Measurements from ENCODE around the gene DSG1. TPM values are rescaled to one million over a fixed set of nuclear protein-coding genes. Genes with fewer than 3 reads are reported as not detected.

DSG1 gene
- total and polyA plus RNA-seq, 5 donors from 2014 or later, result not detected

DNA sequence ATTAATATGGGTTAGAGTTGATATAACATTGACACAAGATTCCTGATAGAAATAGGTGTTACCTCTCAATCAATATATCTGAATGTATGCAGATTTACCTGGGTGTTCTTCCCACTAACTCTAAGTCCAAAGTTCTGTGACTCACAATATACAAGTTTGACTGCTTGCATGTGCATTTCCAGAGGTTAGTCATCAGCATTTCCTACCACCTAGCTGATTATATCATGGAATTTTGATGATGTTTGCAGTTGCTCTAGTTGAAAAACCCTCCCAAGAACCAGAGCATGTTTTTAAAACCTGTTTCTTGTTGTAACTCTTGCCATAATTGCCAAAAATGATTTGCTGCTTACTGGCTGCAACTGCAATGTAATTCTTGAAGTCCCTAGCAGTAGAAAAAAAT lies 15.0 kb upstream of the DSG1 start:
- peaks cover 0 to 6% (median 5%) of the 10 kb centered on the region in 7 donors for H3K9me3 Mint-ChIP-seq
- no peaks in the 10 kb centered on the region for H3K36me3 ChIP-seq (ENCODE audit: control insufficient read depth, insufficient read depth, low read length)
- no peaks in the 10 kb centered on the region for H3K36me3 Mint-ChIP-seq
- no peak overlapping the region for H3K27ac Mint-ChIP-seq
- H3K27ac ChIP-seq (ENCODE audit: insufficient read depth, low read length, poor library complexity, severe bottlenecking), result no peak overlapping the region
- DNase-seq (no peak), ATAC-seq (ENCODE audit: low read depth in 2 of 2) (no peak)
- H3K4me1 Mint-ChIP-seq, result no peaks in the 10 kb centered on the region
- H3K4me3 ChIP-seq (ENCODE audit: low read depth, low read length), result no peak overlapping the region
- H3K4me3 Mint-ChIP-seq, result no peak overlapping the region
- no peaks in the 10 kb centered on the region for H3K4me1 ChIP-seq (ENCODE audit: control insufficient read depth, insufficient read depth, low read length, poor library complexity, severe bottlenecking)
- H3K9me3 ChIP-seq (ENCODE audit: control insufficient read depth in 2 of 2, low read length in 2 of 2), result no peaks in the 10 kb centered on the region
- H3K27me3 Mint-ChIP-seq, result no peaks in the 10 kb centered on the region
- no peaks in the 10 kb centered on the region for H3K27me3 ChIP-seq (ENCODE audit: control insufficient read depth, insufficient read depth, low read length)

DNA sequence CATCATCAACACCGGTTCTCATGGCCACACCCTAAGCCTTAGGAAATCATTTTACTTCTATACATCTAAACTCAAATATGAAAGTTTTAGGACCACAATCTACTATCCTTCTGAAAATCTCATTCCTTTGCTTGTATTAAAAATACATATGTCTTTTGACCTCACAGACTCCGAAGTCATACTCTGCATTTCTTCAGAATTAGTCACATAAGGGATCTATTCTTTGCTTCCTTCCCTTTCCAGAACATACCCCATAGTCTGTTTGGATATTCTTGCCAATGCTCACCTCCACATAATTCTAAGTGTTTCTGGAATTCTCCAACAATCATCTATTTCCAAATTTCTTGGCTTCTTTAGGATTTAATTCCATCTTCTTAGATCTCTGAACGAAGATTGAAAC lies 14.2 kb upstream of the DSG1 start:
- Histone ChIP-seq H3K9me3 (ENCODE audit: control insufficient read depth in 2 of 2, low read length in 2 of 2) (no peaks in the 10 kb centered on the region), H3K27me3 (ENCODE audit: control insufficient read depth, insufficient read depth, low read length) (no peaks in the 10 kb centered on the region), H3K4me1 (ENCODE audit: control insufficient read depth, insufficient read depth, low read length, poor library complexity, severe bottlenecking) (no peaks in the 10 kb centered on the region), H3K36me3 (ENCODE audit: control insufficient read depth, insufficient read depth, low read length) (no peaks in the 10 kb centered on the region), H3K27ac (ENCODE audit: insufficient read depth, low read length, poor library complexity, severe bottlenecking) (no peak overlapping the region), H3K4me3 (ENCODE audit: low read depth, low read length) (no peak overlapping the region)
- Mint-ChIP-seq H3K27ac (no peak overlapping the region), H3K36me3 (no peaks in the 10 kb centered on the region), H3K4me3 (no peak overlapping the region), H3K4me1 (no peaks in the 10 kb centered on the region), H3K9me3 (peaks cover 0 to 5% (median 0%) of the 10 kb centered on the region in 7 donors), H3K27me3 (no peaks in the 10 kb centered on the region)
- DNase-seq (no peak), ATAC-seq (ENCODE audit: low read depth in 2 of 2) (no peak)

DNA sequence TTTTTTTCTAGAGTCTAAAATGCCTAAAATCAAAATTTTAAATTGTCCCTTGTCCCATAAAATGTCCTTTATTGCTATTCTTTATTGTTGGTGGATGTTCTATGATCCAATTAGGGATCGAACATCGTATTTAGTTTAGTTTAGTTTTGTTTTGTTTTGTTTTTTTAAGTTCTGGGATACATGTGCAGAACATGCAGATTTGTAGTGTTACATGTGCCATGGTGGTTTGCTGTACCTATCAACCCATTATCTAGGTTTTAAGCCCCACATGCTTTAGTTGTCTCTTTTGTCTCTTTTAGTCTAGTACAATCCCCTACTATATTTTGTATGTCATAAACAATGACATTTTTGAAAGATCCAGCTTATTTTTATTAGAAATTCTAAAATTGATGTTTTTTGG lies 8.8 kb upstream of the DSG1 start:
- Histone ChIP-seq H3K4me3 (ENCODE audit: low read depth, low read length) (no peak overlapping the region), H3K9me3 (ENCODE audit: control insufficient read depth in 2 of 2, low read length in 2 of 2) (peaks cover 0 to 5% of the 10 kb centered on the region in 2 experiments), H3K36me3 (ENCODE audit: control insufficient read depth, insufficient read depth, low read length) (no peaks in the 10 kb centered on the region), H3K27me3 (ENCODE audit: control insufficient read depth, insufficient read depth, low read length) (no peaks in the 10 kb centered on the region), H3K4me1 (ENCODE audit: control insufficient read depth, insufficient read depth, low read length, poor library complexity, severe bottlenecking) (no peaks in the 10 kb centered on the region), H3K27ac (ENCODE audit: insufficient read depth, low read length, poor library complexity, severe bottlenecking) (no peak overlapping the region)
- no peak overlapping the region for H3K27ac Mint-ChIP-seq
- H3K4me3 Mint-ChIP-seq, result no peak overlapping the region
- no peaks in the 10 kb centered on the region for H3K36me3 Mint-ChIP-seq
- DNase-seq (no peak), ATAC-seq (ENCODE audit: low read depth in 2 of 2) (no peak)
- peaks cover 2 to 10% (median 5%) of the 10 kb centered on the region in 7 donors for H3K9me3 Mint-ChIP-seq
- H3K4me1 Mint-ChIP-seq, result no peaks in the 10 kb centered on the region
- H3K27me3 Mint-ChIP-seq, result no peaks in the 10 kb centered on the region

DNA sequence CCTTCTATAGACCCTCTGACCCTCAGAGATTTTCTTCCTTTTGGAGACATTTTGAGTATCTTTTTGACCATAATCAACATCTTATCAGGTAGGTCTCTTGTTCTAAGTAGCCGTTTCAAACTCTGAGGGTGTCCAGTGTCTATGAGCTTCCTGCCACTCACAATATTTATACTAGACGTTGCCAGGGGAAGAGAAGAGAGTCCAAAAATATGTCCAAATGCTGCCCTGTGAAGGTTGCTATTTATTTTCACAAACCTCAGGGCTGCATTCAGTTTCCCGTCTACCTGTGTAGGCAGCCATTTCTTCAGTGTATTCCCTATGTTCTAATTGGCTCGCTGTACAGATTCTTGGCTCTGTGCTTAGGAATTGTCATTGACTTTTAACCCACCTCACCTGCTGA lies 986 bp upstream of the DSG1 start:
- H3K27ac Mint-ChIP-seq, result no peak overlapping the region
- Histone ChIP-seq H3K36me3 (ENCODE audit: control insufficient read depth, insufficient read depth, low read length) (no peaks in the 10 kb centered on the region), H3K4me3 (ENCODE audit: low read depth, low read length) (no peak overlapping the region), H3K27ac (ENCODE audit: insufficient read depth, low read length, poor library complexity, severe bottlenecking) (no peak overlapping the region), H3K9me3 (ENCODE audit: control insufficient read depth in 2 of 2, low read length in 2 of 2) (peaks cover 0 to 5% of the 10 kb centered on the region in 2 experiments), H3K27me3 (ENCODE audit: control insufficient read depth, insufficient read depth, low read length) (no peaks in the 10 kb centered on the region), H3K4me1 (ENCODE audit: control insufficient read depth, insufficient read depth, low read length, poor library complexity, severe bottlenecking) (no peaks in the 10 kb centered on the region)
- no peak for DNase-seq
- H3K27me3 Mint-ChIP-seq, result no peaks in the 10 kb centered on the region
- no peaks in the 10 kb centered on the region for H3K36me3 Mint-ChIP-seq
- H3K4me1 Mint-ChIP-seq, result no peaks in the 10 kb centered on the region
- peaks cover 0 to 13% (median 5%) of the 10 kb centered on the region in 7 donors for H3K9me3 Mint-ChIP-seq
- ATAC-seq (ENCODE audit: low read depth in 2 of 2), result no peak
- no peak overlapping the region for H3K4me3 Mint-ChIP-seq

DNA sequence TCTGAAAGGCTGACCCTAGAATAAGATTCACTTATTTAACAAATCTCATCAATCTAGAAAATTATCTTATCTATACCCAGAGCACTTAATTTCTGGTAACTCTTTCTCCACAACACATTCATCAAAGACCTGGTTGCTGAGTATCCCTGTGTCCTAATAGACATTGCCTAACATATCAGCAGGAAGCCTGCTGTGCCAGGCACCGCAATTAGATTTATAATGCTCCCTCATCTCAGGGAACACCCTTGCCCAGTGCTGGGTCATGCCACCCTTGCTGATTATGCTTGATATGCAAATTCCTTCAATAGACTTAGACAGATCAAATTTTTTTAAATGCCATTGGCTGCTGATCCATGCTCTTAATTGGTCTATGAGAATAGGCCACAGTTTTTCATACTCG lies 3.8 kb downstream of the DSG1 start:
- ATAC-seq (ENCODE audit: low read depth in 2 of 2) (no peak), DNase-seq (no peak)
- Mint-ChIP-seq H3K4me3 (no peak overlapping the region), H3K27ac (no peak overlapping the region), H3K36me3 (no peaks in the 10 kb centered on the region), H3K9me3 (peaks cover 0 to 22% (median 4%) of the 10 kb centered on the region in 7 donors), H3K27me3 (no peaks in the 10 kb centered on the region), H3K4me1 (no peaks in the 10 kb centered on the region)
- H3K36me3 ChIP-seq (ENCODE audit: control insufficient read depth, insufficient read depth, low read length), result no peaks in the 10 kb centered on the region
- no peaks in the 10 kb centered on the region for H3K27me3 ChIP-seq (ENCODE audit: control insufficient read depth, insufficient read depth, low read length)
- no peak overlapping the region for H3K27ac ChIP-seq (ENCODE audit: insufficient read depth, low read length, poor library complexity, severe bottlenecking)
- no peaks in the 10 kb centered on the region for H3K4me1 ChIP-seq (ENCODE audit: control insufficient read depth, insufficient read depth, low read length, poor library complexity, severe bottlenecking)
- no peak overlapping the region for H3K4me3 ChIP-seq (ENCODE audit: low read depth, low read length)
- no peaks in the 10 kb centered on the region for H3K9me3 ChIP-seq (ENCODE audit: control insufficient read depth in 2 of 2, low read length in 2 of 2)

DNA sequence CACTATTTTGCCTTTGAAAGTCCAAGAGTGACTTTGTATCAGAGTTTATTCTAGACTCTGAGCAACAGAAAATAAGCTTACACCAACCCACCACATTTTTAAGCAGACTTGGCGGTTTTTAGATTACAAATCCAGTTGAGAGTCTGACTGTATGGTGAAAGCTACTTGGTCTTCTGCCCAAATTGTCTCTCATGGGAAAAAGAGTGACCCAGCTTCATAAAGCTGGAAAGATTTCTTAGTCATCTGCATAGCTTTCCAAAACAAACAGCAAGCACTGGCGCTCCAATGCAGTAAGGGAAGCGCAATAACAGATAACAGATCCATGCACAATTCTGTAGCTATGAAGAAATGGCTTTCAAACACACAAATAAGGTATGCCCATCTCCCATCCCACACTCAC lies 7.1 kb downstream of the DSG1 start:
- ATAC-seq (ENCODE audit: low read depth in 2 of 2), result no peak
- Mint-ChIP-seq H3K4me1 (no peaks in the 10 kb centered on the region), H3K27me3 (no peaks in the 10 kb centered on the region)

DNA sequence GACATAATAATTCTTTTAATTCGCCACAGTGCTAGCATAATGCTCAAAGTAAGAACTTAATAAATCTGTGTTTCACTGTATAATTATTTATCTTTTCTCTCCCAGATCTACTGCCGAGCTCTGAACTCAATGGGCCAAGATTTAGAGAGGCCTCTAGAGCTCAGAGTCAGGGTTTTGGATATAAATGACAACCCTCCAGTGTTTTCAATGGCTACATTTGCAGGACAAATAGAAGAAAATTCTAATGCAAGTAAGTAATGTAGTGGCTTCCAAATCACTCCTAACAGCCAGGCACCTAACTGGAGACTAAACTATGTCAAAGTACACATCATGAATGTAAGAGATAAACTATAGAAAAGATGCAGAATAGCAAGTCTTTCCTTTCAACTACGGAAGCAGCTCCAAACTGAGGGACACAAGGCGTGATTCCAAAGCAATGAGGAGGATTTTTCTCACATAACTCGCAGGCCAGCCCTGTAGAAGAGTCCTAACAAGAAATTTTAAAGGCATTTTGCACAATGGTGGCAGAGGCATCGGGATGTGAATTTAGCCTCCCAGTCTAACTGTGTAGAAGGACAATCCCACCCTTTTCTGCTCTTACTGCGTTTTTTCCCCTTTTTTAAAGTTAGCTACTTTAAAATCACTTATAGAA lies 12.0 kb downstream of the DSG1 start:
- Mint-ChIP-seq H3K9me3 (peaks cover 0 to 8% (median 3%) of the 10 kb centered on the region in 7 donors), H3K27ac (no peak overlapping the region), H3K4me1 (no peaks in the 10 kb centered on the region), H3K4me3 (no peak overlapping the region), H3K27me3 (no peaks in the 10 kb centered on the region), H3K36me3 (no peaks in the 10 kb centered on the region)
- Histone ChIP-seq H3K27me3 (ENCODE audit: control insufficient read depth, insufficient read depth, low read length) (no peaks in the 10 kb centered on the region), H3K4me1 (ENCODE audit: control insufficient read depth, insufficient read depth, low read length, poor library complexity, severe bottlenecking) (no peaks in the 10 kb centered on the region), H3K36me3 (ENCODE audit: control insufficient read depth, insufficient read depth, low read length) (no peaks in the 10 kb centered on the region), H3K9me3 (ENCODE audit: control insufficient read depth in 2 of 2, low read length in 2 of 2) (no peaks in the 10 kb centered on the region), H3K4me3 (ENCODE audit: low read depth, low read length) (no peak overlapping the region), H3K27ac (ENCODE audit: insufficient read depth, low read length, poor library complexity, severe bottlenecking) (no peak overlapping the region)
- ATAC-seq (ENCODE audit: low read depth in 2 of 2) (no peak), DNase-seq (no peak)

More for the DNA sequence above, 7.1 kb downstream of the DSG1 start:
- H3K36me3 ChIP-seq (ENCODE audit: control insufficient read depth, insufficient read depth, low read length), result no peaks in the 10 kb centered on the region
- H3K27ac ChIP-seq (ENCODE audit: insufficient read depth, low read length, poor library complexity, severe bottlenecking), result no peak overlapping the region
- no peak for DNase-seq
- H3K4me1 ChIP-seq (ENCODE audit: control insufficient read depth, insufficient read depth, low read length, poor library complexity, severe bottlenecking), result no peaks in the 10 kb centered on the region
- no peak overlapping the region for H3K4me3 ChIP-seq (ENCODE audit: low read depth, low read length)
- Mint-ChIP-seq H3K27ac (no peak overlapping the region), H3K9me3 (peaks cover 2 to 26% (median 5%) of the 10 kb centered on the region in 7 donors), H3K36me3 (no peaks in the 10 kb centered on the region), H3K4me3 (no peak overlapping the region)
- no peaks in the 10 kb centered on the region for H3K27me3 ChIP-seq (ENCODE audit: control insufficient read depth, insufficient read depth, low read length)
- H3K9me3 ChIP-seq (ENCODE audit: control insufficient read depth in 2 of 2, low read length in 2 of 2), result no peaks in the 10 kb centered on the region

DNA sequence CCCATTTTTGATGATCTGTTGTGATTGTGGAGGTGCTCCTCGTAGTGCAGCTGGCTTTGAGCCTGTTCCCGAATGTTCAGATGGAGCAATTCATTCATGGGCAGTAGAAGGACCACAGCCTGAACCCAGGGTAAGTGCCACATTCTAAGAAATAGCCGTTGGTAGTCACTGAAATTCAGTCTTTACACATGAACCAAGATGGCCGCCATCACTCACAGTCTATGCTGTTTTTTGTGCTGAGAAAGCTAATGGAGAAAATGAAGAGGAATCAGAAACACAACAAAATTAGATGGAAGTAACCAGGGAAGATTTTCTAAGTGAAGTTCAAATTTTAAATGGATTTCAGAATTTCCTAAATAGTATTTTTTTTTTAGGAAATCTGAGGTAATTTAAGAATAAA lies 25.5 kb downstream of the DSG1 start:
- Mint-ChIP-seq H3K27ac (no peak overlapping the region), H3K9me3 (peaks cover 0 to 12% (median 5%) of the 10 kb centered on the region in 7 donors), H3K36me3 (no peaks in the 10 kb centered on the region), H3K4me3 (no peak overlapping the region), H3K27me3 (no peaks in the 10 kb centered on the region), H3K4me1 (no peaks in the 10 kb centered on the region)
- Histone ChIP-seq H3K4me1 (ENCODE audit: control insufficient read depth, insufficient read depth, low read length, poor library complexity, severe bottlenecking) (no peaks in the 10 kb centered on the region), H3K27ac (ENCODE audit: insufficient read depth, low read length, poor library complexity, severe bottlenecking) (no peak overlapping the region), H3K27me3 (ENCODE audit: control insufficient read depth, insufficient read depth, low read length) (no peaks in the 10 kb centered on the region), H3K36me3 (ENCODE audit: control insufficient read depth, insufficient read depth, low read length) (no peaks in the 10 kb centered on the region), H3K9me3 (ENCODE audit: control insufficient read depth in 2 of 2, low read length in 2 of 2) (no peaks in the 10 kb centered on the region), H3K4me3 (ENCODE audit: low read depth, low read length) (no peak overlapping the region)
- DNase-seq (no peak), ATAC-seq (ENCODE audit: low read depth in 2 of 2) (no peak)
